ENCODE measurements around the gene C4BPA.

Gene C4BPA

GRCh38 chr1:207140536-207140935, 36.5 kb downstream of the C4BPA start:
- TF ChIP-seq FOXM1 (IDR thresholded peaks at IDR 0.05; ENCODE audit: borderline replicate concordance), result no peak
- TF ChIP-seq TARDBP (IDR thresholded peaks at IDR 0.05), result no peak
- no peak for TF ChIP-seq ARNT (IDR thresholded peaks at IDR 0.05)
- TF ChIP-seq LEF1 (IDR thresholded peaks at IDR 0.05; ENCODE audit: borderline replicate concordance), result no peak
- TF ChIP-seq FOXA1 (IDR thresholded peaks at IDR 0.05), result no peak
- no peak for TF ChIP-seq NFRKB (IDR thresholded peaks at IDR 0.05)
- no peak for TF ChIP-seq BHLHE40 (IDR thresholded peaks at IDR 0.05; ENCODE audit: borderline replicate concordance)
- no peak for TF ChIP-seq L3MBTL2 (conservative IDR thresholded peaks at IDR 0.05)
- DNase-seq (ENCODE audit: extremely low spot score), result no peak
- POLR2A ChIA-PET, result no interaction called here
- CTCF ChIA-PET, result interaction anchor here (0.6 to 0.7 kb wide), 2 partner anchors 17 to 762 kb away, joined by 5 to 8 read pairs; no protein-coding TSS in a partner anchor

GRCh38 chr1:207145401-207146058, 41.5 kb downstream of the C4BPA start:
- no peak for DNase-seq (ENCODE audit: extremely low spot score)
- CTCF ChIA-PET, result no interaction called here
- no peak for TF ChIP-seq ARNT (IDR thresholded peaks at IDR 0.05)
- TF ChIP-seq FOXM1 (IDR thresholded peaks at IDR 0.05; ENCODE audit: borderline replicate concordance), result no peak
- TF ChIP-seq HDGF (IDR thresholded peaks at IDR 0.05; ENCODE audit: borderline replicate concordance), result no peak
- TF ChIP-seq ZNF384 (IDR thresholded peaks at IDR 0.05), result no peak
- TF ChIP-seq CTBP1 (IDR thresholded peaks at IDR 0.05; ENCODE audit: borderline replicate concordance), result no peak
- TF ChIP-seq NFRKB (IDR thresholded peaks at IDR 0.05), result no peak
- TF ChIP-seq SUZ12 (IDR thresholded peaks at IDR 0.05), result no peak
- no peak for TF ChIP-seq LEF1 (IDR thresholded peaks at IDR 0.05; ENCODE audit: borderline replicate concordance)
- TF ChIP-seq L3MBTL2 (conservative IDR thresholded peaks at IDR 0.05), result no peak
- no peak for TF ChIP-seq FOXK2 (IDR thresholded peaks at IDR 0.05)
- no peak for TF ChIP-seq BHLHE40 (IDR thresholded peaks at IDR 0.05; ENCODE audit: borderline replicate concordance)
- POLR2A ChIA-PET, result no interaction called here

GRCh38 chr1:207151920-207152319, 47.9 kb downstream of the C4BPA start:
- DNase-seq (ENCODE audit: extremely low spot score), result no peak
- TF ChIP-seq SUZ12 (IDR thresholded peaks at IDR 0.05) (no peak), BHLHE40 (IDR thresholded peaks at IDR 0.05; ENCODE audit: borderline replicate concordance) (no peak), TARDBP (IDR thresholded peaks at IDR 0.05) (no peak), L3MBTL2 (conservative IDR thresholded peaks at IDR 0.05) (no peak), FOXM1 (IDR thresholded peaks at IDR 0.05; ENCODE audit: borderline replicate concordance) (no peak), NFRKB (IDR thresholded peaks at IDR 0.05) (no peak), FOXK2 (IDR thresholded peaks at IDR 0.05) (no peak), PKNOX1 (IDR thresholded peaks at IDR 0.05) (no peak), ARNT (IDR thresholded peaks at IDR 0.05) (no peak), LEF1 (IDR thresholded peaks at IDR 0.05; ENCODE audit: borderline replicate concordance) (no peak), HDGF (IDR thresholded peaks at IDR 0.05; ENCODE audit: borderline replicate concordance) (no peak), SP1 (IDR thresholded peaks at IDR 0.05) (no peak), CTBP1 (IDR thresholded peaks at IDR 0.05; ENCODE audit: borderline replicate concordance) (no peak), FOXA1 (IDR thresholded peaks at IDR 0.05) (no peak)
- POLR2A ChIA-PET, result no interaction called here
- CTCF ChIA-PET, result no interaction called here

- CTCF ChIA-PET, result no interaction called here
- TF ChIP-seq FOXM1 (IDR thresholded peaks at IDR 0.05; ENCODE audit: borderline replicate concordance) (no peak), SP1 (IDR thresholded peaks at IDR 0.05) (no peak), HDGF (IDR thresholded peaks at IDR 0.05; ENCODE audit: borderline replicate concordance) (no peak), FOXK2 (IDR thresholded peaks at IDR 0.05) (no peak), PKNOX1 (IDR thresholded peaks at IDR 0.05) (no peak), SUZ12 (IDR thresholded peaks at IDR 0.05) (no peak), FOXA1 (IDR thresholded peaks at IDR 0.05) (no peak), ELF4 (IDR thresholded peaks at IDR 0.05) (no peak), BHLHE40 (IDR thresholded peaks at IDR 0.05; ENCODE audit: borderline replicate concordance) (no peak)
- no peak for DNase-seq (ENCODE audit: extremely low spot score)
- POLR2A ChIA-PET, result no interaction called here
These were observed 48.9 kb downstream of the C4BPA start for GRCh38 chr1:207152792-207153468.

GRCh38 chr1:207155028-207155427, 51.0 kb downstream of the C4BPA start:
- ChIA-PET CTCF (interaction anchor here (1.0 kb wide), 1 partner anchor 71 kb away, joined by 4 read pairs; no protein-coding TSS in a partner anchor), POLR2A (no interaction called here)
- DNase-seq (ENCODE audit: extremely low spot score), result no peak
- TF ChIP-seq SUZ12 (IDR thresholded peaks at IDR 0.05) (no peak), SP1 (IDR thresholded peaks at IDR 0.05) (no peak), L3MBTL2 (conservative IDR thresholded peaks at IDR 0.05) (no peak), FOXM1 (IDR thresholded peaks at IDR 0.05; ENCODE audit: borderline replicate concordance) (no peak), BHLHE40 (IDR thresholded peaks at IDR 0.05; ENCODE audit: borderline replicate concordance) (no peak), HDGF (IDR thresholded peaks at IDR 0.05; ENCODE audit: borderline replicate concordance) (no peak), FOXK2 (IDR thresholded peaks at IDR 0.05) (no peak), TARDBP (IDR thresholded peaks at IDR 0.05) (no peak), ARNT (IDR thresholded peaks at IDR 0.05) (no peak), PKNOX1 (IDR thresholded peaks at IDR 0.05) (no peak), ELF4 (IDR thresholded peaks at IDR 0.05) (no peak), NFRKB (IDR thresholded peaks at IDR 0.05) (no peak), FOXA1 (IDR thresholded peaks at IDR 0.05) (no peak), CTBP1 (IDR thresholded peaks at IDR 0.05; ENCODE audit: borderline replicate concordance) (no peak), ZNF384 (IDR thresholded peaks at IDR 0.05) (no peak)

GRCh38 chr1:207156095-207156494, 52.1 kb downstream of the C4BPA start:
- POLR2A ChIA-PET, result no interaction called here
- no peak for TF ChIP-seq FOXA1 (IDR thresholded peaks at IDR 0.05)
- no peak for TF ChIP-seq ZNF384 (IDR thresholded peaks at IDR 0.05)
- TF ChIP-seq HDGF (IDR thresholded peaks at IDR 0.05; ENCODE audit: borderline replicate concordance), result no peak
- no peak for TF ChIP-seq PKNOX1 (IDR thresholded peaks at IDR 0.05)

More at GRCh38 chr1:207156095-207156494, 52.1 kb downstream of the C4BPA start:
- DNase-seq (ENCODE audit: extremely low spot score), result no peak
- CTCF ChIA-PET, result no interaction called here
